ENCODE data around the gene ASPSCR1. TPM values are rescaled to one million over a fixed set of nuclear protein-coding genes. Genes with fewer than 3 reads are reported as not detected.

The ASPSCR1 gene
- total RNA-seq, 1 donor from 2014 or later: 50.0 TPM

DNA sequence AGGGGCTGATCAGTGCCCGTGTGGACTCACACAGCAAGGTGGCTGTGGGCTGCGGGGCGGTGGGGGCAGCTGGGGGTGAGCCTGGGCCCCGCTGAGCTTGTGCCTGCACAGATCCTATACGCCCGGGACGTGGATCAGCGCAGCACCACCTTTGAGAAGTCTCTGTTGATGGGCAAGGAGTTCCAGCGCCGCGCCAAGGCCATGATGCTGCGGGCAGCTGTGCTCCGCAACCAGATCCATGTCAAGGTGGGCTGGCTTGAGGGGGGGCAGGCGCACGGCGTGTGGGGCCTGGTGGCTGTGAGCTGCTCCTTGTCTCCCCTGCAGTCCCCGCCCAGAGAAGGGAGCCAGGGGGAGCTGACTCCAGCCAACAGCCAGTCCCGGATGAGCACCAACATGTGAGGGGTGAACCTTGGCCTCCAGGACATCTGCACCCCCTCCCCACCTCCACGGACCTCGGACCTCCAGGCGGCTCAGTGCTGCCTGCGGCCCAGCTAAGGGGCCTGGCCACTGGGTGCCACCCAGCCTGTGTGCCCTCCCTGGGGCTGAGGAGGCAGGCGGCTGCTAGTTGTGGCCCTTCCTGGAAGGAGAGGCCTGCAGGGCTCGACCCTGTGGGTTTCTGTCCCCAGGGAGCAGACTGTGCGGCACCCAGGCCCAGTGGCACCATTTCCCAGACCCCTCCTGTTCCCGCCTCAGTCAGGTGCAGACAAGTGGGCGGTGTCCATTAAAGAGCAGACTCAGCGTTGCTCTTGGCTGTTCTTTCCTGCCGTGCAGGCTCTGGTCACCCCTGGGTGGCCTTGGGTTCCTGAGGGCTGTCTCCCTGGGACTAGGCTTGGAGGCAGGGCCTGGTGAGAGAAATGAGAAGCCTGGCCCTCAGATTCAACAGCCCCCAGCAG, 79.5 kb downstream of the ASPSCR1 start:
- Mint-ChIP-seq H3K9me3 (no peaks in the 10 kb centered on the region), H3K4me3 (no peak overlapping the region), H3K27me3 (no peaks in the 10 kb centered on the region), H3K4me1 (peaks cover 9% of the 10 kb centered on the region), H3K36me3 (ENCODE audit: low read depth) (peaks cover 50% of the 10 kb centered on the region), H3K27ac (no peak overlapping the region)
- POLR2A ChIA-PET: interaction anchor here (0.6 kb wide), 1 partner anchor 27 kb away, joined by 3 read pairs; no protein-coding TSS in a partner anchor
- CTCF ChIA-PET: no interaction called here
- ATAC-seq (ENCODE audit: low read depth) (no peak), DNase-seq (no peak)
- TF ChIP-seq, protein P1, sequence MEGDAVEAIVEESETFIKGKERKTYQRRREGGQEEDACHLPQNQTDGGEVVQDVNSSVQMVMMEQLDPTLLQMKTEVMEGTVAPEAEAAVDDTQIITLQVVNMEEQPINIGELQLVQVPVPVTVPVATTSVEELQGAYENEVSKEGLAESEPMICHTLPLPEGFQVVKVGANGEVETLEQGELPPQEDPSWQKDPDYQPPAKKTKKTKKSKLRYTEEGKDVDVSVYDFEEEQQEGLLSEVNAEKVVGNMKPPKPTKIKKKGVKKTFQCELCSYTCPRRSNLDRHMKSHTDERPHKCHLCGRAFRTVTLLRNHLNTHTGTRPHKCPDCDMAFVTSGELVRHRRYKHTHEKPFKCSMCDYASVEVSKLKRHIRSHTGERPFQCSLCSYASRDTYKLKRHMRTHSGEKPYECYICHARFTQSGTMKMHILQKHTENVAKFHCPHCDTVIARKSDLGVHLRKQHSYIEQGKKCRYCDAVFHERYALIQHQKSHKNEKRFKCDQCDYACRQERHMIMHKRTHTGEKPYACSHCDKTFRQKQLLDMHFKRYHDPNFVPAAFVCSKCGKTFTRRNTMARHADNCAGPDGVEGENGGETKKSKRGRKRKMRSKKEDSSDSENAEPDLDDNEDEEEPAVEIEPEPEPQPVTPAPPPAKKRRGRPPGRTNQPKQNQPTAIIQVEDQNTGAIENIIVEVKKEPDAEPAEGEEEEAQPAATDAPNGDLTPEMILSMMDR (IDR thresholded peaks at IDR 0.05): no peak
- intact Hi-C loops (cut with micrococcal nuclease): no loop called here

DNA sequence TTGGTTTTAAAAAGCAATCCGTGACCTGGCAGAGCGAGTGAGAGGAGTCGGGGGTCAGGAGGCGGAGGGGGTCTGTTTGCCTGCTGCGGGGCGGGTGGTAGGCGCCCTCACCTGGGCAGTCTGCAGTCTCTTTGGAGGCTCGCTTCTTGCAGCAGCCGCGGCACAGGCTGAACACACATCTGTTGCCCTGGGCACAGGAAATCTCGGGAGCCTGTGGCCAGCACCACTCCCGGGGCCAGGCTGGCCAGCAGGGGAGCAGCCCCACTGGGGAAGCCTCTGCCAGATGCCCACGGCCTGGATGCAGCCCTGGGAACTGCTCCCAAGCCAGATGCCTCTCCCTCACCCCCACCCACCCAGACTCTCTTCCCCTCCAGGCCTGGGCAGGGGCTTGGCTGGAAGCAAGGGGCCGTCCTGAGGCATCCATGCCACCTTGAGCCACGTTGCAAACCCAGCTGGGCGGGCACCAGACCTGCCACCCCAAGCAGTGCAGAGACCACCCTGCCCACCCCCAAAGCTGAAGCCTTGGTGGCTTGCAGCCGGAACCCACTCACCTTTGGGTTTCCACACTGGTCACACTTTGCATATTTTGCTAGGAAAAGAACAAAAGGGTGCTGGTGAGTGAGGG, 80.9 kb downstream of the ASPSCR1 start:
- POLR2A ChIA-PET: no interaction called here
- Mint-ChIP-seq H3K36me3 (ENCODE audit: low read depth) (peaks cover 54% of the 10 kb centered on the region), H3K4me3 (no peak overlapping the region)

DNA sequence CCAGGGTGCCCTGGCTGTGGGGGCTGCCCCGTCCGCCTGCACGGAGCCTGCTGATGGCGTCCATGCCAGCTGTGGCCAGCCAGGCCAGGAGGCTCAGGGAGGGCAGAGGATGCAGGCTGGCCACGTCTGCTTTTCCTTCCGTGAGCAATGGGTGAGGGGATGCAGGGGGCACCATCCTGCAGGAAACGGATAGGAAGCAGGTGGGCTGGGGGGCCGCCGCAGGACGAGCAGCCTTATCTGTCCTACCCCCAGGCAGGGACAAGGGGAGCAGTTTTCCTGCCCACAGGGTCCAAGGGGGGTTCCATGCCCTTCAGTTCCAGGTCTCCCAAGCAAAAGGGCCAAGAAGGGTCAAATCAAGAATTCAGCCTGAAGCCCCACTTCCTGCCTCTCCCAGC, 81.4 kb downstream of the ASPSCR1 start:
- ChIA-PET POLR2A (no interaction called here), CTCF (no interaction called here)
- Mint-ChIP-seq H3K9me3 (no peaks in the 10 kb centered on the region), H3K36me3 (ENCODE audit: low read depth) (peaks cover 53% of the 10 kb centered on the region), H3K4me3 (no peak overlapping the region), H3K4me1 (no peaks in the 10 kb centered on the region), H3K27me3 (no peaks in the 10 kb centered on the region), H3K27ac (no peak overlapping the region)
- TF ChIP-seq, protein P1 (IDR thresholded peaks at IDR 0.05): no peak
- ATAC-seq (ENCODE audit: low read depth) (no peak), DNase-seq (no peak)
- intact Hi-C loops (cut with micrococcal nuclease): no loop called here

More for the DNA sequence above, 80.9 kb downstream of the ASPSCR1 start:
- peaks cover 2% of the 10 kb centered on the region for H3K4me1 Mint-ChIP-seq
- no peaks in the 10 kb centered on the region for H3K27me3 Mint-ChIP-seq
- ATAC-seq (ENCODE audit: low read depth) (no peak), DNase-seq (no peak)
- intact Hi-C loops (cut with micrococcal nuclease): no loop called here
- H3K27ac Mint-ChIP-seq: no peak overlapping the region
- CTCF ChIA-PET: no interaction called here
- H3K9me3 Mint-ChIP-seq: no peaks in the 10 kb centered on the region
- TF ChIP-seq, protein P1 (IDR thresholded peaks at IDR 0.05): no peak

DNA sequence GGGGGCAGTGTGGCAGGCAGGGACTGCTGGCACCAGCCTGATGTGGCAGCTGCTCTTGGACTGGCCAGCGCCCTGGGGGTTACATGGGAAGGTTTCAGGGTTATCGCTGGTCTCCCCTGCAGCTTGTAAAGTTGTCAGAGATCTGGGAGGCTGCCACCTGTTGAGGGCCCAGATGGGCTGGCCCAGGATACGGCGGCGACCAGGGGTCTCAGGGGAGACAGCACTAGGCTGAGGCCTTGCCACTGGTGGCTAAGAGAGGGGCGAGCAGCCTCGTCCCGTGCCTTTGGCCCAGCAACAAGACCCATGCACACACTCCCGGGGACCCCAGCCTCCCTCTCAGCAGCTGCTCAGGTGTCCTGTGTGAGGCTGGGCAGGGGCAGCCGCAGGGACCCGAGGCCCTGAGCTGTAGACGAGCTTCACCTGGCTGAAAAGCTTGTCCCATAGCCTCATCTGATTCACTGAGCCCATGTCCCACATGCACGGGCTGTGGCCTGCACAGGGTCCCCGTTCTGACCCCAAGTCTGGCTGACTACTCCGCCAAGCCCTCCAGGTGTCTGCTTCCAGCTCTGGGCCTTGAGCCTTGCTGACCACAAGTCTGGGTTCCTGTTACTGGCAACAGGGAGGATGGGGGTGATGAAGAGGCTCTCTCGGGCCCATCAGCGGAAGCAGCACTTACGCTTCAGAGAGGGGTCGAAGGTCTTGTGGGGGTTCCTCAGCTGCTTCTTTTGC, 82.0 kb downstream of the ASPSCR1 start:
- peaks cover 5% of the 10 kb centered on the region for H3K4me1 Mint-ChIP-seq
- H3K27ac Mint-ChIP-seq: no peak overlapping the region
- ChIA-PET CTCF (no interaction called here), POLR2A (no interaction called here)
- TF ChIP-seq, protein P1 (IDR thresholded peaks at IDR 0.05): no peak
- H3K4me3 Mint-ChIP-seq: no peak overlapping the region
- intact Hi-C loops (cut with micrococcal nuclease): no loop called here
- ATAC-seq (ENCODE audit: low read depth) (no peak), DNase-seq (no peak)
- no peaks in the 10 kb centered on the region for H3K9me3 Mint-ChIP-seq
- H3K36me3 Mint-ChIP-seq (ENCODE audit: low read depth): peaks cover 53% of the 10 kb centered on the region
- H3K27me3 Mint-ChIP-seq: no peaks in the 10 kb centered on the region

DNA sequence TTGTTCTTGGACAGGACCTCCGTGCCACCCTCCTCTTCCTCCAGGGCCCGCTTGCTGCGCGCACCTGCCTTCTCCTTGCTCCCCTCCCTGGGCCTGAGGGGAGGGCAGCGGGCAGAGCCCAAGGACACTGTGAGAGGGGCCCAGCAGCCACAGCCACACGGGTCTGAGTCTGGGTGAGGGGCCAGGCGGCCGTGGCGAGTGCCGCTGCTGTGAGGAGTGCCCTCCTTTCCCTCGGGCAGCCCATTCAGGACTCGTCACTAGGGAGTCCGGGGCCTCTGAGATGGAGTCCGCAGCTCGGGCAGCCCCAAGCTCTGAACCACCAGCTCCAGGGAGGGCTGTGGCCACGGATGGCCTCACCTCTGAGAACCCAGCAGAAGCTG, 82.6 kb downstream of the ASPSCR1 start:
- Mint-ChIP-seq H3K4me3 (no peak overlapping the region), H3K27ac (no peak overlapping the region), H3K4me1 (peaks cover 10% of the 10 kb centered on the region), H3K27me3 (no peaks in the 10 kb centered on the region), H3K9me3 (no peaks in the 10 kb centered on the region), H3K36me3 (ENCODE audit: low read depth) (peaks cover 50% of the 10 kb centered on the region)
- DNase-seq: no peak
- no peak for ATAC-seq (ENCODE audit: low read depth)
- POLR2A ChIA-PET: no interaction called here
- intact Hi-C loops (cut with micrococcal nuclease): no loop called here
- CTCF ChIA-PET: no interaction called here
- TF ChIP-seq, protein P1 (IDR thresholded peaks at IDR 0.05): no peak

Measured in activated B cell treated with CpG ODN at 0.5 μM for 24 hours (primary cell).